ENCODE data around the gene PTPRD.
A peak's percentile ranks its signal among the peaks of the same experiment; 100 is the strongest.

Gene PTPRD

DNA sequence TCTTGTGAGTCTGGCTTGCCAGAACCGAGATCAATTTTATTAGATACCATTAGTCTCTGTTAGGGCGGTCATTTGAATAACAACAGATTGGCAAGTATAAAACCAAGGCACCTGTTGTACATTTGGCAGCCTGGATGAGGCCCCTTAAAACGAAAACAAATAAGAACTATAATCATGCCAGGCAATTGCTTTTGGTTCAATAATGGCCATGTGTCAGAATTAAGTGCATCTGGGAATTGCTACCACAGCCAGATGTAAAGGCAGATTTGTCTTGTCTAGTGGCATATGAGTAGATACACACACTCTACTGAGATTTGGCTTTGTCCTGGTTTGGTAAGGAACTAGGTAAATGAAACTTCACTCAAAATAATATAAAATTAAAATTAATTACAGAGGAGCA lies 1767.0 kb downstream of the PTPRD start:
- DNase-seq: peak; percentile 65 to 77

DNA sequence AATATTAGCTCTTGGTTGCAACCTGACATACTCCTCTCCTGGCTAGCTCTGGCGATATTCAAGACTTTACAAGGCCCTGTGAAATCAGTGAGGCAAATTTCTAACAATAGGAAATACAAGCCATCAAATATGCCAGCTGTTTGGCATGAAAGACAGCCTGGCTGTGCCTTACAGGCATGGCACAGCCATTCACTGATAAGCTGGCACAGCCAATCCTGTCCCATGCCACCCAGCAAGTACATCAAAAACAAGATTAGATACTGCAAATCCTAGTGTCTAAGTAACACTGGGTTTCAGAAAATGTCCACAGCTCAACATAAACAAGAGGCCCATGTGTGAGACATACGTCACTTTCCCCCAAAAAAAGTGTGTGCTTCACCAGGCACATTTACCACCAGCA lies 1767.4 kb downstream of the PTPRD start:
- DNase-seq: no peak

DNA sequence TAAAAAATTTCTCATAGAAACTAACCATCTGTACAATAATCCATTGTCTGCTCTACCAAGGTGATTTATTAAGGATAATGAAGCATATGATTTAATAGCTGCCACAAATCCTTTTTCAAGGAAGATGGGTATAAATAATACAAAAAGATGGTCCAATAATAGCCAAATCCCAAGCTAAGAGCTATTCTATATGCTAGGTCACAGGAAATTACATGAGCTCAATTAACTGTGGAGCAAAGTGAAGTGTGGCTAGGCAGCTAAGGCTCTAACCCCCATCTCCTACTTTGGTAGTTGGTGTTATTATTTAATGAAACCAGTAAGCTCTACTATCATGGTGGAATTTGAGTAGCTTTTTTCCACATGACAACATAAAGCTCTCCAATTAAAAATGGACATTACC lies 1768.3 kb downstream of the PTPRD start:
- DNase-seq: no peak

DNA sequence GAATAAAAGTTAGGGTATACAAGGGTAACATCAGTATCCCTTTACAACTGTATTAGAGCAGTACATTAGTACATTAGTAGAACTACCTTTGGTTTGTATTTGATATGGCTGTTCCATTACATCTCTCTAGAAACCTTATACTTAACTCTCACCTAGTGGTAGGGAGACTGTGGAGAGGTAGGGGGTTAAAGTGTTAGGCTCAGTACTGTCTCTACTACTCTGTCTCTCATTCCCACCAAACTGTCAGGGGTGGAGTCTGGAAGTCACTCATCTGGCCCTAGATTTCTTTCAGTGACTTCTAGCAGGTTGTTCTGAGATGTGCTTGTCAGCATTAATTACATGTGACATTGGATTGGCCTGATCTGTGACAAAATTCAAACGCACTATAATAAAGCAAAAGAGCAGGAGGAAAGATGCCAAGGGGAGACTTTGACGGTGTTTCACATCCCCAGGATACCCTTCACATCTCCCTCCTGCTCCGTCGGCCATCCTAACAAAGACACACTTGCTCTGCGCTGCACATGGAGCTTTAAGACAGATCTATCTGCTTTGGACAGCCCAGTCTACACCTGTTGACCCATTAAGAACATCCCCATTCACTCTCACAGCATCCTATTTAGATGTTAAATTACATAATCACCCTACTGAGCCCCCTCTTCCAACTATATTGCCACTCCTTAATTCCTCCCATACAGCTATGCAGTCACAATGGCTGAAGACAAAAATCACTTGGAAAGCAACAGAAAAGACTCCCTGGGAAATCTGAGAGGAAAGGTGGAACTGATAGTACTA lies 1770.2 kb downstream of the PTPRD start:
- no peak for DNase-seq

DNA sequence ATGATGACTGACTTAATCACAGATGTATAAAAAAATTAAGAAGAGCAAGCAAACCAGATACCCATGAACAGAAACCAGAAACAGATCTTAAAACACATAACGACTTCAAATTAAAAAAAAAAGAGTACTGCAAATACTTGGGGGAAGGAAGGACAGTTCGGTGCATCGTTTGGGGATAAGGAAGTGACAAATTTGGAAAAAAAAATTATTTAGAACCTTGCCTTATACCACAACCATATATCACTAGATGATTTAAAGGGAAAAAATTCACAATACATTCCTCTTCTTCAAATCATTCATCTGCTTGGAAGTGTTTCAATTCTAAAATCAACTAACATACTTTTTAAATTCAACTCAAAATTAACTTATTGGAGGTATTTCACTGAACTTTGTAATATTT lies 1774.7 kb downstream of the PTPRD start:
- no peak for DNase-seq

DNA sequence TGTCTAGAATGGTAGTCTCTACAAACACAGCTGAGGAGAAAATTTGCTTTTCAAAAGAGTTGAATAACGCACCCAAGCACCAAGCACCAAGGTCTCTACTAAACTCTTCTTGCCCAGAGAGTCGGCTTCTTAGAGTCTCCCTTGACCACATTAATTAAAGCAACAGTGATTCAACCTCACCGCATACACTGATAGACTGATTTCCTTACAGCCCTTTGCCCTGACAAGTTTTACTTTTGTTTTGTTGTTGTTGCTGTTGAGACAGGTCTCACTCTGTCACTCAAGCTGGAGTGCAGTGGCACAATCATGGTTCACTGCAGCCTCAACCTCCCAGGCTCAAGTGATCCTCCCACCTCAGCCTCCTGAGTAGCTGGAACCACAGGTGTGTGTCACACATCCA lies 1777.5 kb downstream of the PTPRD start:
- DNase-seq: no peak

DNA sequence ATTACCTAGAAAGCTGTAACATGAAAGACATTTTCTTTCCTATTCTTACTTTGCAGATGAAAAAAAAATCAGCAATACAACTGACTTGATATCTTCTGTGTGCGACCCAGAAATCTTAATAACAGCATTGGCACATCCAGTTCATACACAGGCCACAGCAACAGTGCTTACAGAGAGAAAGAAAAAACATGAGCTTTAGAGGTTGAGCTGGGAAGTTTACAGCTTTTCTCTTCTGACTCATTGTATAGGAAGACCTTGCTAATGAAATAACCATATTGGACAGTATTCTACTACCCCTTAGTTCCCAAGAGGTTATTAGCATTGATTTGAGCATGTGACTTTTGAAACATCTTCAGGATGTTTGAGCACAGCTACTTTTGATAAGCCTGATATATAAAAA lies 1779.8 kb downstream of the PTPRD start:
- DNase-seq: no peak

DNA sequence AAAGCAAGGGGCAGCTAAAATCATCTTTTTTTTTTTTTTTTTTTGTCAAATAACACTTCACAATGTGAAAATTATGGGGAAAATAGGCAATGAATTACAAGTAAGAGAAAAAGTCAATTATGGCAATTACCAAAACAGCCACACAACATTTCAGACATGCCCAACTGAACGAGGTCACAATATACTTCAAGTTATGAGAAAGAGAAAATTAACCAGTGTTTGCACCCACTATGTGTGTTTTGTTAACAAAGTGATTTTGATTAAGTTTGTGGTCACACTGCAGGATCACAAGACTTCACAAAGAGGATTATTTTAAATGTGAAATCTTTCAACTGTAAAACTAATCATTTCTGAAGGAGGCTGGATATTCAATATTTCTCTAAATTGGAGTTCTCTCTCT lies 1780.4 kb downstream of the PTPRD start:
- DNase-seq: no peak

DNA sequence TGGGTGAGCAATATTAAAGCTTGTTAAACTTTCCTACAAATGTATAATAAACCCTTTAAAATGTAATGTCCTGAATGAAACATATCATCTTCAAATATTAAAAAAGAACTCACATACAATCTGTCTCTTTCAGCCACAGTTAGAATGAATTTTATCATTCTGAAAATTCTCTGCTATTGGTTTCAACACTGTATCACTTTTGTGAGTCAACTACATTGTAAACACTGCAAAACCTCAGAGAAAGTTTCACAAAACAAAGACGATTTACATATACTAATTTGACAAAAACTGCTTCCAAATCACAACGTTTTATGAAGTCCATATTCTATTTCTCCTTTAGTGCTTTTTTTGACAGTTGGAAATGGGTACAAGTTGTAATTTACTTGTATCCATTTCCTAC lies 1781.2 kb downstream of the PTPRD start:
- no peak for DNase-seq

DNA sequence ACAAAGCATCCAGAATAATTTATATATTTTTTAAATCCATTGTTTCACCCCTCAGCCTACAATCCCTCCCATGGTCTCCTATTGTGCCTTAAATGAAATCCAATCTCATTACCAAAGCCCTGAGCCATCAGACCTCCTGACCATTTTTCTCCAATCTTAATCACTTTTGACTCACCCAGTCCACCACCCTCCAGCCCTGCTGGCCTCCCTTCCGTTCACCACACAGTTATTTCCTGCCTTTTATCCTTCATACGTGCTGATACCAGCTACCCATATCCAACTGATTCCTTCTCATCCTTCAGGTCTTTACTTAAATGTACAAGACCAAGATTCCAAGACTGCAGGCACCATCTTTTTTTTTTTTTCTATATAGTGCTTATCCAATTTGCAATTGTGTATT lies 1786.5 kb downstream of the PTPRD start:
- DNase-seq: no peak

DNA sequence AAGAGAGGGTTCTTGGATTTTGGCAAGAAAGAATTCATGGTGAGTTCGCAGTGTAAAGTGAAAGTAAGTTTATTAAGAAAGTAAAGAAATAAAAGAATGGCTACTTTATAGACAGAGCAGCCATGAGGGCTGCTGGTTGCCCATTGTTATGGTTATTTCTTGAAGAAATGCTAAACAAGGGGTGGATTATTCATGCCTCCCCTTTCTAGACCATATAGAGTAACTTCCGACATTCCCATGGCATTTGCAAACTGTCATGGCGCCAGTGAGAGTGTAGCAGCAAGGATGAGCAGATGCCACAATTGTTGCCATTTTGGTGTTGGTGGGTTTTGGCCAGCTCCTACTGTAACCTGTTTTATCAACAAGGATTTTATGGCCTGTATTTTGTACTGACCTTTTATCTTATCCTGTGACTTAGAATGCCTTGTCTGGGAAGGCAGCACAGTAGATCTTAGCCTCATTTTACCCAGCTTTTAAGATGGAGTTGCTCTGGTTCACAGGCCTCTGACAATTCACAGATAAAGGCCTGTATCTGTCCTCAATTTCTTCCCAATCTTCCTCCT lies 1787.1 kb downstream of the PTPRD start:
- no peak for DNase-seq

DNA sequence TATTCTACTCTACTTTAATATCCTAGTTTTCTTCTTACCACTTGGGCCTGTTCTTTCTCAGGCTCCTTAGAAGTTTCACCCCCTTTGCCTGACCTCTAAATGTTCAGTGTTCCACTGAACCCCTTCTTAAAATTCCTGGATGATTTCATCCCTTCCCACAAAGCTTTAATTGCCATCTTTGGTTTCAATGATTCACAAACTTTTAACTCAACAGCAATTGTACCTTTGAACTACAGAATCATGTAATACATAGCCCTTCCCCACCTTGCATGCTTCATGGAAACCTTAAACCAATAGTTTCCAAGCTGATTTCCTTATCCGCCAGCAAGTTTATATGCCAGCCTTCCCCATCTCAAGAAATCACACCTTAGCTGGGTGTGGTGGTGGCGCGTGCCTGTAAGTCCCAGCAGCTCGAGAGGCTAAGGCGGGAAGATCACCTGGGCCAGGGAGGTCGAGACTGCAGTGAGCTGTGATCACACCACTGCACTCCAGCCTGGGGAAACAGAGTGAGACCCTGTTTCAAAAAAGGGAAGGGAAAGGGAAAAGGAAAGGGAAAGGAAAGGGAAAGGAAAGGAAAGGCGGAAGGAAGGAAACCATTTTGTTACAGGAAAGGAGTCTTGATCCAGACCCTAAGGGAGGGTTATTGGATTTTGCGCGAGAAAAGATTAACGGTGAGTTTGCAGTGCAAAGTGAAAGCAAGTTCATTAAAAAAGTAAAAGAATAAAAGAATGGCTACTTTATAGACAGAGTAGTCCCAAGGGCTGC lies 1789.5 kb downstream of the PTPRD start:
- DNase-seq: no peak

DNA sequence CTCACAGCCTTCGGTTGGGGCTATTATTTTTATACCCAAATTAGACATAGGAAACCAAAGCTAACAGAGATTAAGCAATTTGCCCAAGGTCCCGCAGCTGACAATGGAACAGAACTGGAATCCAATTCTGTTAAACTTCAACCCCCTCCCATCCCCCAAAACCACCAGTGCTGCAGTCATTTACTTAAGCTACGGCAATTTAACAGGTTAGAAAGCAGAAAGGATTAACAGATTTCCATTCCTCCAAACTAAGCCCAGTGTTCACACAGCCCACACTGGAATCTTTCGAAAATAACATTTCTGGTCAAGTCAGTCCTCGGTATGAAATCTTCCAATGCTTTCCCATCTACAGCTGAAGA lies 1790.2 kb downstream of the PTPRD start:
- DNase-seq: no peak

DNA sequence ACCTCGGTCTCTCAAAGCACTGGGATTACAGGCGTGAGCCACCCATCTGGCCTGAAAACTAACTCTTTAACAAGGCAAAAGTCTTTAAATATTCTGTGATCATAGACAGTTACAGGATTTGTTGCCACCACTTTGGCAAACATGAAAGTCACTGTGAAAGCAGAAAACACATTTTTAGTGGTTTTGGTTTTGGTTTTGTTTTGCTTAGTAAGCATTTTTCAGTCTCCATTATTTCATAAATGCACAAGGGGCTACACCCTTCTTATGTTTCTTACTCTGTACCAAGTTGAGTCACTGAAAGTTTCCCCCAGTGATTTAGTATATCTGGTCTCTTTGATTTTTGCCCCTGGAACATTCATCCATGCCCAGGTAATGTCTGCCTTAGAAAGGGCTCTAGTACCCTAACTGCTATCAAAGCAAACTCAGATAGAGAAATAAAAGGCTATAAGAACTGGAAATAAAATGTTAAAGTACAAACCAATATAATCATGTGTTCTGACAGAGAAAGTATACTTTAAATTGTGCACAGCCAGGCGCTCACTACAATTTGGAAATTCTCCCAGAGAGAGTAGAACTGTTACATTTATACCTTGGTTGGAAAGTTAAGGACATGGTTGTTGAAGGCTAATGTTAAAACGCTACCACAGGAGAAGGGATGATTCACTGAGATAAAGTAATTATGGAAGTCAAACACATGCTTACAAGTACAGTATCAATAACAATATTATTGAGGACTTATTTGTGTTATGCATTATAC lies 1790.7 kb downstream of the PTPRD start:
- no peak for DNase-seq

DNA sequence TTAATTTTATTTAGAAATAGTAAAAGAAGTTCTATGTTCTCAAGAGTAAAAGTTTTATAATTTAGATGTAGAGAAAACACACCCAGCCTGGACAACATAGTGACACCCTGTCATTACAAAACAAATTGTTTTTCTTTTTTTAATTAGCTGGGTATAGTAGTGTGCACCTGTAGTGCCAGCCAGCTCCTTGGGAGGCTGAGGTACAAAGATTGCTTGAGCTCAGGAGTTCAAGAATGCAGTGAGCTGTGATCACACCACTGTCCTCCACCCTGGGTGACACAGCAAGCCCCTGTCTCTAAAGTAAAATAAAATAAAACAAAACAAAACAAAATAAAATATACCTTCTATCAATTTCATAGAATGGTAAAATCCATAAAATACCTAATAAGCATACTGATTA lies 1795.5 kb downstream of the PTPRD start:
- DNase-seq: no peak

DNA sequence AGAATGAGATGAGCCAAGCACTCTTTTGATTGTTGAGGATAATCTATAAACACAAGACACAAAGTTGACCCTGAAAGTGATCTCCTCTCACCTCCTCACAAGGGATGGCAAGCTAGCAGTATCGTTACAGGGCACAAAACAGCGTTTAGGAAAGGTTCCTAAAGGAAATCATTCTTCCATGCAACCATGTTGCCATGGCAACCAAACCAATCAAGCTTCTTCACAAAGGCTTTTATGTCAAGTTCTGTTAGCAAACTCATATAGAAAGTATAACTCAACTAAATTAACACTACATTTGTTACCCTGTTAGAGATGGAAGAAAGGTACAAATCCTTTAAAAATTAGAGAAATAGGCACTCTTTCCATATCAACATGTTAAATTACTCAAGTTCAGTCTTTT lies 1796.4 kb downstream of the PTPRD start:
- peak in 1 of 2 experiments; percentile 35 for DNase-seq

DNA sequence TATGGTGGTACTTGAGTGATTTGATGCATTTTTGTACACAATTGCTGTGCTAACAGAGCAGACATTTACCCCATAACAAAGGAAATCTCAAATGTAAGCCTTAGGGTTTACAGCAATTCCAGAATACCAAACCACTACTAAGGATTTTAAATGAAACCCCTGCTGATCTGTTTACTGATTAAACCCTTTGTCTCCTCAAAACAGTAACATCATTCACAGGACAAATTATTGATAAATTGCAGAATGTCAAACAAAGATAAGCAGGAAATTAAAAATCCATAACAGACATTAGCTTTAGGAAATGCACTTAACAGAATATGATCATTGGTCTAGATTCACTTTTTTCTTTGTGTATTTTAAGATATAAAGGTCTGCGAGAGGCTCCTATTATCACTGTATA lies 1796.9 kb downstream of the PTPRD start:
- no peak for DNase-seq

DNA sequence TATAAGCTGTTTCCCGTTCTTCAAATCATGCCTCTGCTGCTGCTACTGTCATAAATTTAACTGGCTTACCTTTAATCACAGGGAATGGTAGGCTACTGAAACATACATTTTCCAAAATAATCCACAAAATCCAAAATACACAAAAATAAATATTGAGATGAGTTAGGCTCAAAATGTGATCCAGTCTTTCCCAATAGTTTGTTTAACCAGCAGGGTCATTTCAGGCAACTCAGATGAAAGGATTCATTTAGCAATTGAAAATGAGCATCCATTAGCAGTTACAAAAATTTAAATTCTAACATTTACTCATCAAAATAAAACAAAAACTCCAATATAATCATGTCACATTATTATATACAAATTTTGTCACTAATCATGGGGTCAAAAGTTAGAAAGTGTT lies 1797.6 kb downstream of the PTPRD start:
- no peak for DNase-seq

DNA sequence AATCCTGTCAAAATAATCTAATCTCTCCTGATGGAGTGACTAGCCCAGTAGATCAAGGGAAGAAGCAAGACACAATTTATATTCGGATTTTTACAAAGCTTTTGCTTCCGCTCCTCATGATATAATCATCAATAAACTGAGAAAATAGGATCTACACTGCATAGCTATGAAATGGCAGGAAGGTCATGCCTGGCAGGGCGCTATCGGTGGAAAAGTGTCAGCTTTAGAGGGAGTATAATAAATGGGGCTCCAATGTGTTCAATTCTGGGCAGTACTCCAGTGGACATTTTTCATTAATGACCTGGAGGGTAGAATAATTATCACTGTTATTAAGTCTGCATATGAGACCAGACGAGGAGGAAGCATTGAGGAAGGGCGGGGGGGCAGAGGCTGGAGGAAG lies 1799.9 kb downstream of the PTPRD start:
- DNase-seq: no peak

DNA sequence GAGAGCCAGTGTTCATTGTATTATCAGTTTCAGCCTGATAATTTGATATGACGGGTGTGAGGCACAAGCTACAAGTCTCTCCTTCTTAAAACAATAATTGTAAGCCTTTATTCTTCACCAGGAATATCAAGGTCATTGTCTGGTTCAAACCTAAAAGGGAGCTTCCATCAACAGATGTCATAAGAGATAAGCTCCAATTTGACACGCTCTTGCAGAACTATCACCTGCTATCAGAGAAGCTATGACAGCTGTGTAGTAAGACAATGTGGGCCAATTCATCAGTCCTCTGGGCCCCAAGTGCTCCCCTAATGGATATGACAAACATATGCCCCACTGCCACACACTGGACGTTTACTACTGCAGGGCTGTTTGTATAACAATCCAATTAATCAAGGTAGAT lies 1803.1 kb downstream of the PTPRD start:
- no peak for DNase-seq

DNA sequence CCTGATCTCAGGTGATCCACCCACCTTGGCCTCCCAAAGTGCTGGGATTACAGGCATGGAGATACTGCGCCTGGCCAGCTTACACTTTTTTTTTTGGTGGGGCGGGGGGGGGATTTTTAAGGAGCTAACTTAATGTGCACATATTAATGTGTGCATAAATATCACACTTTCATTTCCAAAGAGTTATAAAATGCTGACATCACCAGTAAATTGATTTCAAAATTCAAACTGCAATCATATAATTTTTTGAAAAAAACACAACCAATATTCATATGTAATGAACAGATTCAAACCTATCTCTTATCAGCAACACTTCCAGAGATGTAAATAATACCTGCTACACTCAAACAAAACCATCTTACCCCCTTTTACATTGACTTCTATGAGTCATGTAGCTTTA lies 1806.7 kb downstream of the PTPRD start:
- DNase-seq: no peak

DNA sequence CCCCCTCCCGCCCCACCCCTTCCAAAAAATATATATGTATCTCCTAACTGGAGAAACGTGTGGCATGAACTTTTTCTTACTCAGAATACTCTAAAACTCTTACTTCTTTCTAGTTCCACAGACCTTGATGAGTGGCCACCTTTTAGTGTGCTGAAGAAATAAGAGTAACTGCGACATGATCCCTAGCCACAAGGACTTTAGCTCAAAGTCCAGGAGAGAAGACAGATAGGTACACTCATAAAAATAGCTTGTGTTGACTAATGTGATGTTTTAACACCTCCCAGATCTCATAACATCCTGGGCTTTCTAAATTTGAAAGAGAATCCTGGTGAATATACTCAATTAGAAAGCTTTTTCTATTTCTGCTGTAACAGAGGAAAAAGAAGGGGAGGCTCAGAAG lies 1808.2 kb downstream of the PTPRD start:
- no peak for DNase-seq

DNA sequence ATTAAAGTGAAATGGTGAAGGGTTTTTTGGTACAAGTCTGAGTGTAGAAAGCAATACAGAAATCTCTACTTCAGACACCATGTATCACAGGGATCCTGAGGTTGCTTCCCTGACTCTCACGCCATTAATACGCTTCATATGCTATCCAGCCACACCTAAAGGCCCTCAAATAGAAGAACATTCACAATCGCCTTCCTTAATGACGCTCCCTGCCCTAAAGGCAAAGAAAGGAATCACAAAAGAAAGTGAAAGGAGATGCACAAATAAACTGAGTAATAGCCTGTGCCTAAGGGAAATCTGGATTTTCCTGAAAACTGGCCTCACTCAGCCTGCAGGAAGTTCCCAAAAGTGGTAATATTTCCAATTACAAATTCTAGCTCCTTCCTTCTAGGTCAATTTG lies 1810.6 kb downstream of the PTPRD start:
- DNase-seq: no peak

DNA sequence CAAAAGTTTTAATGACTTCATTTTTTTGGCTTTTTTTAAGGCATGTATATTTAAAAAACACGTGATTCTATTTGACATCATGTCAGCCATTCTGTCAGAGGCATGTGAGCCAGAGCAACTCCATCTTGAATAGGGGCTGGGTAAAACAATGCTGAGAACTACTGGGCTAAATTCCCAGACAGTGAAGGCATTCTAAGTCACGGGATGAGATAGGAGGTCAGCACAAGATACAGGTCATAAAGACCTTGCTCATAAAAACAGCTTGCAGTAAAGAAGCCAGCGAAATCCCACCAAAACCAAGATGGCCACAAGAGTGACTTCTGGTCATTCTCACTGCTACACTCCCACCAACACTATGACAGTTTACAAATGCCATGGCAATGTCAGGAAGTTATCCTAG lies 1812.6 kb downstream of the PTPRD start:
- no peak for DNase-seq
